Activated CD4-positive, alpha-beta T cell treated with anti-CD3 and anti-CD28 coated beads, Interleukin-2, amount 50 U/mL, for 24 hours (primary cell): Measurements from ENCODE around the gene CCDC14.
"Not testable (repeated sequence)": the region's sequence is repeated elsewhere in the genome, so short reads cannot be mapped to it uniquely, and the experiment has no call there.

Experiments
- DNase-seq, 2 donors: peaks; one replicate each; pipeline ENCODE4 v3.0.0-alpha.2; 2020; ENCODE audit warnings: low read depth in 1 of 2, low spot score in 1 of 2

Gene CCDC14

GRCh38 chr3:123964793-123965192, 3.8 kb upstream of the CCDC14 start:
- DNase-seq = not testable (repeated sequence)

GRCh38 chr3:123961508-123961856, 453 bp upstream of the CCDC14 start:
- no peak for DNase-seq

- DNase-seq = no peak
Measured at GRCh38 chr3:123953735-123954134, 7.3 kb downstream of the CCDC14 start.

DNA sequence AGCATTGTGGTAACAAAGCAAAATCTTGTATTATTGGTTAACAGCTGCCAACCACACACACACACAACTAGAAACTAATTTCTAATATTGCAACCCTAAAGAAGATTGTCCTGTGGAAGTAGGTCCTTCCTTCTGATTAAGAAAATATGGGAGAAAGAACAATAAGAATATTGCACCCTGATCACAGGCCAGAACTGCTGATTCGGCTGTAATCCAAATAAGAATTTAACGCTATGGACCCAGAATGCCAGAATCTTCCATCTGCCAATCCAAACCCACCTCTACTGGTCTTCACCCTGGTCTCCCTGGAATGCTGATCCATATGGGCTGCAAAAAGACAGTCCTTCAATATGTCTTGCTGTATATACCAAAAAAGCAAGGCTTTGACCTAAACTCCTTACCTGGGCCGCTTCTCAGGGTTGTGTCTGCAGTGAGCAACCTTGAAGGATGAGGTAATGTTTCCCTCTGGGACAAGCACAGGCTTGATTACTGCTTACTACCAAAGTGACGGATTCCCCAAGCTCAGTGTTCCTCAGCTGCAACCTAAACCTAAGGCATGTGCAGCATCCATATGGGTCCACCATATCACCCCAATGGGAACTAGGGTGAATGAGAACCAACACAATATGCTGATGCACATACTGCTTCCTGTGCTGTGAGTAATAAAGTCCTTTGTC, 8.0 kb downstream of the CCDC14 start:
- no peak for DNase-seq

- no peak for DNase-seq
Measured at GRCh38 chr3:123951522-123952447, 9.2 kb downstream of the CCDC14 start.

GRCh38 chr3:123949641-123950040, 11.4 kb downstream of the CCDC14 start:
- DNase-seq = no peak

- DNase-seq = no peak
Measured at GRCh38 chr3:123948449-123948848, 12.6 kb downstream of the CCDC14 start.

GRCh38 chr3:123947482-123947881, 13.5 kb downstream of the CCDC14 start:
- no peak for DNase-seq

DNA sequence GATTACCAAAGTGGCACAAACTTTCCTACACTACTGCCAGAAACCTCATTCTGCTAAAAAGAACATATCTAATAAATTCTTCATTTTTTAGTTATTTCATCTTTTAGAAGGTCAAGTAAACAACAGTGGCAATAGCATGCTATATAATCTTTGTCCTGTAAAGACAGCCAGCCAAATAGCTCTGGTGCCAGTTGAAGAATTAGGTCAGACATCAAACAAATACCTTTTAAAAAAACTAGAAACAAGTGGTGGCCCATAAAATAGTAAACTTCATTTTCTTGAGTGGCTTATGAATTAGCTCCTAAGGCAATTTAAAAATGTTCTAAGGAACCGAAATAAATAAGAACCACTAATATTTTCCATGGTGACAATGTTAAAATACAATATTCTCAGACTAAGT, 19.5 kb downstream of the CCDC14 start:
- DNase-seq = no peak

- DNase-seq = no peak
Measured at GRCh38 chr3:123941121-123941520, 19.9 kb downstream of the CCDC14 start.

- no peak for DNase-seq
Measured at GRCh38 chr3:123939706-123940105, 21.3 kb downstream of the CCDC14 start.

- DNase-seq = no peak
Measured at GRCh38 chr3:123936400-123936799, 24.6 kb downstream of the CCDC14 start.

GRCh38 chr3:123935830-123936229, 25.2 kb downstream of the CCDC14 start:
- no peak for DNase-seq

DNA sequence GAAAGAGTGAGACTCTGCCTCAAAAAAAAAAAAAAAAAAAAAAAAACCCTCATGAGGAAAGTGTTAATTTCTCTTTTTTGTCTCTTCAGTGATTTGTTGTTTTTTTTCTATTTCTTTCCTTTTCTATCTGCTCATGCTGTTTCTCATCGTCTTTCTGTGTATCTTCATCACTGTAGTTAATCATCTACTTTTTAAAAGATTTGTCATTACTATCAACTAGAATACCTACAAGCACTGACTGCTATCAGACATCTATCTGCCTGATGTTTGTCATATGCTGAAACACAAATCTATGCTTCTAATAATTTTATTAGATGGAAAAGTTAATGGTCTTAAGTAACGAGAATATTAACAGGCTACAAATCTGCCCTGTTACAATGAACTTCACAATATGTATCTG, 26.8 kb downstream of the CCDC14 start:
- no peak for DNase-seq

- DNase-seq = no peak
Measured at GRCh38 chr3:123930445-123930844, 30.6 kb downstream of the CCDC14 start.

GRCh38 chr3:123929325-123929724, 31.7 kb downstream of the CCDC14 start:
- no peak for DNase-seq

DNA sequence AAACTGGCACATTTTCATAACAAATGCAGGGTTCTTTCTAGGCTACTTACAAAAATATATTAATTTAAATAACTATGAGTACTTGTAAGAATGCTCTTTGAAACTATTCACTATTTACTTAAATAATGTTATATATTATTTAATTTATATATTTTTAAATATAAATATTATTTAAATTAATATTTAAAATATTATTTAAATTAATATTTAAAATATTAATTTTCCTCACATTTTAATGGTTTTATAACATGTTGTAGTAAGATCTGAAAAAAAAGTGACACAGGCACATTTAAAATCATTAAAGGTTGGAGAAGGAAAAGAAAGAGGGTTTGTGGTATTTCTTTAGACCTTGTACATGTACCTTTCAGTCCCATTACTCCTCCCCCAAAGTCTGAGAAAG, 34.6 kb downstream of the CCDC14 start:
- DNase-seq = no peak

DNA sequence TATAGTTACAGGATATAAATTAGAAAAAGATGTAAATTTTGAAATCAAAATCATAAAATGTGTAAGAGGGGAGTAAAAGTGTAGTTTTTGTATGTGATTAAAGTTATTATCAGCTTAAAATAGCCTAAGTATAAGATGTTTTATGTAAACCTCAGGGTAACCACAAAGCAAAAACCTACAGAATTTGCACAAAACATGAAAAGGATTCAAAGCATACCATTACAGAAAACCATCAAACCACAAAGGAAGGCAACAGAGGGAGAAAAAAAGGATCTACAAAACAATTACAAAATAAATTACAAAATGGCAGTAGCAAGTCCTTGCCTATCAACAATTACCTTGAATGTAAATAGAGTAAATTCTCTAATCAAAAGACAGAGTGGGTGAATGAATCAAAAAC, 40.2 kb downstream of the CCDC14 start:
- DNase-seq = no peak

DNA sequence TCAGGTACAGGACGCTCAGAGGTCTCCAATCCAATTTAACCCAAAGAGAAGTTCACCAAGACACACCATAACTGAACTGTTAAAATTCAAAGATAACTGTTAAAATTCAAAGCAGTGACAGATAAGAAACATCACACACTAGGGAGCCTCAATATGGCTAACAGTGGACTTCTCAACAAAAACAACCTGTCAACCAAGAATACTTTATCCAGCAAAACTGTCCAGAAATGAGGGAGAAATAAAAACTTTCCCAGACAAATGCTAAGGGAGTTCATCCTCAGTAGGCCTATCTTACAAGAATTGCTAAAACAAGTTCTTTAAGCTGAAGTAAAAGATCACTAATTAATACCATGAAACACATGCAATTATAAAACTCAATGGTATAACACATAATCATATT, 40.6 kb downstream of the CCDC14 start:
- DNase-seq = no peak

GRCh38 chr3:123919353-123919752, 41.7 kb downstream of the CCDC14 start:
- DNase-seq = no peak

DNA sequence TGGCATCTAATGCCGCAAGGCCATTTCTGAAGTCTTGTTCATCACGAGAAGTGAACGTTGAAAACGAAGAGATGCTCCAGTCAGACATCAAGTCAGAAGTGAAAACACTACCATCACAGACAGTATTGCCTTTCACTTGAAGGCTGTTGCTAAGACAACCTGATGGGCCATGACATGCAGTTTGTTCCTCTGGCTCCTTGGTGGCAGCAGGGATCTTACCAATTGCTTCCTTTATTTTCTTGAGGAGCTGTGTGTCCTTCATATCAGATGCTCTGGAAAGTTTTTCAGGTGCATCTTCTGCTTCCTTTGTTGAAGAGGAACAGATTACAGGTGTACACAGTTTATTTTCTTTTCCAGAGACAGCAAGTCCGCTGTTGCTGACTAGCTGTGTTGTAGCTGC, 46.2 kb downstream of the CCDC14 start:
- DNase-seq = no peak

GRCh38 chr3:123909785-123910184, 51.2 kb downstream of the CCDC14 start:
- DNase-seq = no peak

- DNase-seq = no peak
Measured at GRCh38 chr3:123907720-123908119, 53.3 kb downstream of the CCDC14 start.
